ENCODE measurements around the gene MDN1. TPM values are rescaled to one million over a fixed set of nuclear protein-coding genes. Genes with fewer than 3 reads are reported as not detected.

Gene MDN1
- total and polyA plus RNA-seq, 2 of the 8 experiments (the other 6 are each of a cell fraction or from before 2014, with no cell fraction given) = 53.5 to 179 TPM

DNA sequence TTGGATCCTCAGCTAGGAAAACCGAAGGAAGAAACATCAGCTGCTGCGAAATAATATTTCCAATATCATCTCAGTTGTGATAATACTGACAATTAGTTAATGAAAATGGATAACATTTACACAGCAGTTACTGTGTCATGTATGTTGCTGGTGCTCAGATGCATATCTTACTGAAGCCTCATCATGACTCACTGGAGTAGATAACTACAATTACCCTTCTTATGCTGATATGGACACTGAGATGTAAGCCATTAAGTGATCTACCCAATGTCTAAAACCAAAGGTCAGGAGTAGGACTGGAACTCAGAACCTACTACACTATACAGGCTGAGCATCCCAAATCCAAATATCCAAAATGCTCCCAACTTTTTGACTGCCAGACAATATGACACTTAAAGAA lies 126.4 kb downstream of the MDN1 start (continued):
- TF ChIP-seq, protein P1, sequence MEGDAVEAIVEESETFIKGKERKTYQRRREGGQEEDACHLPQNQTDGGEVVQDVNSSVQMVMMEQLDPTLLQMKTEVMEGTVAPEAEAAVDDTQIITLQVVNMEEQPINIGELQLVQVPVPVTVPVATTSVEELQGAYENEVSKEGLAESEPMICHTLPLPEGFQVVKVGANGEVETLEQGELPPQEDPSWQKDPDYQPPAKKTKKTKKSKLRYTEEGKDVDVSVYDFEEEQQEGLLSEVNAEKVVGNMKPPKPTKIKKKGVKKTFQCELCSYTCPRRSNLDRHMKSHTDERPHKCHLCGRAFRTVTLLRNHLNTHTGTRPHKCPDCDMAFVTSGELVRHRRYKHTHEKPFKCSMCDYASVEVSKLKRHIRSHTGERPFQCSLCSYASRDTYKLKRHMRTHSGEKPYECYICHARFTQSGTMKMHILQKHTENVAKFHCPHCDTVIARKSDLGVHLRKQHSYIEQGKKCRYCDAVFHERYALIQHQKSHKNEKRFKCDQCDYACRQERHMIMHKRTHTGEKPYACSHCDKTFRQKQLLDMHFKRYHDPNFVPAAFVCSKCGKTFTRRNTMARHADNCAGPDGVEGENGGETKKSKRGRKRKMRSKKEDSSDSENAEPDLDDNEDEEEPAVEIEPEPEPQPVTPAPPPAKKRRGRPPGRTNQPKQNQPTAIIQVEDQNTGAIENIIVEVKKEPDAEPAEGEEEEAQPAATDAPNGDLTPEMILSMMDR (IDR thresholded peaks at IDR 0.05; ENCODE audit: control extremely low read depth in 1 of 3, insufficient read depth in 1 of 3, low read depth in 1 of 3, low read length in 3 of 3) = no peak
- TF ChIP-seq, protein P2, sequence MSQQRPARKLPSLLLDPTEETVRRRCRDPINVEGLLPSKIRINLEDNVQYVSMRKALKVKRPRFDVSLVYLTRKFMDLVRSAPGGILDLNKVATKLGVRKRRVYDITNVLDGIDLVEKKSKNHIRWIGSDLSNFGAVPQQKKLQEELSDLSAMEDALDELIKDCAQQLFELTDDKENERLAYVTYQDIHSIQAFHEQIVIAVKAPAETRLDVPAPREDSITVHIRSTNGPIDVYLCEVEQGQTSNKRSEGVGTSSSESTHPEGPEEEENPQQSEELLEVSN (IDR thresholded peaks at IDR 0.05) = no peak
- TF ChIP-seq HDAC2 (IDR thresholded peaks at IDR 0.05; ENCODE audit: borderline replicate concordance in 1 of 2, low read depth in 2 of 2, low read length in 2 of 2) (no peak), EP300 (IDR thresholded peaks at IDR 0.05; ENCODE audit: borderline replicate concordance in 1 of 2, low read depth in 2 of 2, low read length in 2 of 2) (no peak), YY1 (IDR thresholded peaks at IDR 0.05; ENCODE audit: low read depth, low read length) (no peak), JUND (IDR thresholded peaks at IDR 0.05; ENCODE audit: low read length) (no peak), RFX5 (IDR thresholded peaks at IDR 0.05; ENCODE audit: borderline replicate concordance, low read depth, low read length) (no peak), CEBPB (IDR thresholded peaks at IDR 0.05; ENCODE audit: low read depth, low read length) (no peak), CTBP2 (IDR thresholded peaks at IDR 0.05; ENCODE audit: borderline replicate concordance, insufficient read depth, insufficient read length, low read length) (no peak)
